ENCODE measurements around the gene SNX5. TPM values are rescaled to one million over a fixed set of nuclear protein-coding genes. Genes with fewer than 3 reads are reported as not detected.
A peak's percentile ranks its signal among the peaks of the same experiment; 100 is the strongest.

Gene SNX5
- total RNA-seq (2021) (171 and 188 TPM in 2 replicates), Bru-seq, nascent RNA (percentile 100 among the genes with signal in this experiment), BruChase-seq, experiment 1, labeled RNA remaining after a 2-hour chase (percentile 99 among the genes with signal in this experiment), BruChase-seq, experiment 2, labeled RNA remaining after a 6-hour chase (percentile 98 among the genes with signal in this experiment)
- long read RNA-seq, transcript SNX5-202 (14 exons, 2,288 nt): major isoform, 36 of 113 reads
- long read RNA-seq, transcript SNX5-212 (2 exons, 1,321 nt): minor isoform, 7 of 113 reads
- long read RNA-seq, transcript SNX5-201 (13 exons, 2,270 nt): minor isoform, 34 of 113 reads
- long read RNA-seq, transcript SNX5-217 (1 exons, 1,087 nt): minor isoform, 9 of 113 reads
- long read RNA-seq, partial matches to known transcripts: 7 of 113 reads
- long read RNA-seq, other reads (novel, unspliced or antisense): 15 of 113 reads

DNA sequence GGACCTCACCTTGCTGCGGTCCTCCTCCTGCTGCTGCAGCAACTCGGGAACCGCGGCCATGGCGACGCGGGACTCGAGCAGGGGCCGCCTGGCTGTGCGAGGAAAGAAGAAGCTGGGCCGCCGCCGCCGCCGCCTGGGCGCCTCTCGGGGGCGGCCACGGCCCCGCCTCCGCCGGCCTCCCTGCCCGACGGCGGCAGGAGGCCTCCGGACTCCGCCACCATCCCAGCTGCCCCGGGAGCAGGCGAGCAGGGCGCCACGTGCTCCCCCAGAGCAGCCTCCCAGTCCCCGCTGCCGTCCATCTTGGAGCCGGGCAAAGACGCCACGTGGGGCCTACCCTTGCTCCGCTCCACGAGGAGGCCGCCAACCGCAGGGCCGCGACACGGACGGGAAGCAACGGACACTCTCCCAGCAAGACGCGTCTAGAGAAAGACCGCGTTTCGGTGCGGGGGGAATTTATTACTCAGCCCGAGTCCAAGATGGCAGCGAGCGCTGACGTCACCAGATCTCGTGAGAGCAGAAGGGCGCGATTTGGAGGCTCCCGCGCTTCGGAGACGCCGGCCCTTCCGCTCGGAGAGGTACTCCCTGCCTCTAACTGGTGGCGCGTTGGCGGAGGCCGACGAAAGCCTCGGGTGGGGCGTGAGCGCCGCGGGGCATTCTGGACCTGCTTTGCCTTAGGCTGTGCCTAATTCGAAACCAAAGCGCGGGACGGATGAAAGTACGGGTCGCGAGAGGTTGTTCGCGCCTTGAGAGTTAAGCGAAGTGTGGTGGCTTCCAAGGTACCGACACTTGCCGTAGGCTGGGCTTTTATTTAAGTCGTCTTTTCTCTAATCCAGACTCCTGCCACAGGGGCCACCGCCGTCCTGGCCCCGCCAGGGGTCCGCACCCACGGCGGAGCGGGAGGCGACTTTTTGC lies at the start of gene SNX5, which contains the start of gene MGME1:
Gene SNX5 (minus strand): TSS at position 429 of the 912 bp plus-strand sequence. CDS start 369 bp downstream, at position 60.
Gene MGME1 (plus strand): TSS at position 653 of the 912 bp plus-strand sequence. CDS start 842 bp downstream, outside the sequence.
- H3K36me3 ChIP-seq (ENCODE audit: insufficient read depth, low read length, poor library complexity, severe bottlenecking): peaks cover 24% of the 10 kb centered on the region
- peak within 1 kb of the TSS; percentile 75 for H3K4me3 ChIP-seq (ENCODE audit: low read depth, low read length, poor library complexity, severe bottlenecking)
- peaks cover 39% of the 10 kb centered on the region for H3K4me1 ChIP-seq (ENCODE audit: insufficient read depth, low read length, poor library complexity, severe bottlenecking)
- peak; percentile 100 for DNase-seq (ENCODE audit: low spot score)
- H3K9me3 ChIP-seq (ENCODE audit: low read depth, low read length, poor library complexity, severe bottlenecking): no peaks in the 10 kb centered on the region
- no peaks in the 10 kb centered on the region for H3K27me3 ChIP-seq (replicated peaks; ENCODE audit: insufficient read depth, low read depth, low read length, poor library complexity)
- ChIA-PET CTCF (no interaction called here), POLR2A (ENCODE audit: low non-redundant PET) (interaction anchor here (0.6 to 0.7 kb wide), 2 partner anchors 123 to 288 kb away, joined by 3 to 5 read pairs; no protein-coding TSS in a partner anchor)
- intact Hi-C loops (cut with micrococcal nuclease; ENCODE audit: unreplicated experiment): loop anchor here (10.0 kb wide), 1 partner anchor 434 kb away; the partner anchor contains the start of gene BFSP1
- peak within 1 kb of the TSS; percentile 99 for H3K27ac ChIP-seq (ENCODE audit: low read depth, low read length, poor library complexity, severe bottlenecking)
- TF ChIP-seq EZH2 (IDR thresholded peaks at IDR 0.05; ENCODE audit: borderline replicate concordance, low read depth, low read length, poor library complexity, severe bottlenecking): no peak
- TF ChIP-seq, protein P1, sequence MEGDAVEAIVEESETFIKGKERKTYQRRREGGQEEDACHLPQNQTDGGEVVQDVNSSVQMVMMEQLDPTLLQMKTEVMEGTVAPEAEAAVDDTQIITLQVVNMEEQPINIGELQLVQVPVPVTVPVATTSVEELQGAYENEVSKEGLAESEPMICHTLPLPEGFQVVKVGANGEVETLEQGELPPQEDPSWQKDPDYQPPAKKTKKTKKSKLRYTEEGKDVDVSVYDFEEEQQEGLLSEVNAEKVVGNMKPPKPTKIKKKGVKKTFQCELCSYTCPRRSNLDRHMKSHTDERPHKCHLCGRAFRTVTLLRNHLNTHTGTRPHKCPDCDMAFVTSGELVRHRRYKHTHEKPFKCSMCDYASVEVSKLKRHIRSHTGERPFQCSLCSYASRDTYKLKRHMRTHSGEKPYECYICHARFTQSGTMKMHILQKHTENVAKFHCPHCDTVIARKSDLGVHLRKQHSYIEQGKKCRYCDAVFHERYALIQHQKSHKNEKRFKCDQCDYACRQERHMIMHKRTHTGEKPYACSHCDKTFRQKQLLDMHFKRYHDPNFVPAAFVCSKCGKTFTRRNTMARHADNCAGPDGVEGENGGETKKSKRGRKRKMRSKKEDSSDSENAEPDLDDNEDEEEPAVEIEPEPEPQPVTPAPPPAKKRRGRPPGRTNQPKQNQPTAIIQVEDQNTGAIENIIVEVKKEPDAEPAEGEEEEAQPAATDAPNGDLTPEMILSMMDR (conservative IDR thresholded peaks at IDR 0.05; ENCODE audit: low read depth, low read length): no peak
- no TSS peak for BruUV-seq (replicated peaks)

DNA sequence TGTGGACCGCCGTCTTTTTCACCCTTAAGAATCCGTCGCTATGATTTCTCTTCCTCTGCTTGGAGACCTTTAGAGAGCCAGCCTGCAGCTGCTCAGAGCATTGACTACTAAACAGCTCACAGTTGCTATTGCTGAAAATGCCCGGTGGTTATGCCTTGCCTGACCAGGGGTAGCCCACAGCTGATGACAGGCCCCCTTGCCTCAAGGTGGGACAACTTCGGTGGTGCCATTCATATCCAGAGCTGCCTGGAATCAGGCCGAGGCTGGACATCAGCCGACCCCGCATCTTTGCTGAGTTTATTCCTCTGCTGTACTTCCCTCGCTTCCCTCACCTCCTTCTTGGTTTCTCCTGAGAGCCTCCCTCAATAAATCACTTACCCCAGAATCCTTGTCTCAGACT lies 49.5 kb upstream of the SNX5 start:
- no peaks in the 10 kb centered on the region for H3K9me3 ChIP-seq (ENCODE audit: low read depth, low read length, poor library complexity, severe bottlenecking)
- H3K36me3 ChIP-seq (ENCODE audit: insufficient read depth, low read length, poor library complexity, severe bottlenecking): no peaks in the 10 kb centered on the region
- TF ChIP-seq, protein P1 (conservative IDR thresholded peaks at IDR 0.05; ENCODE audit: low read depth, low read length): no peak
- no peak for TF ChIP-seq EZH2 (IDR thresholded peaks at IDR 0.05; ENCODE audit: borderline replicate concordance, low read depth, low read length, poor library complexity, severe bottlenecking)
- H3K27ac ChIP-seq (ENCODE audit: low read depth, low read length, poor library complexity, severe bottlenecking): no peak overlapping the region
- CTCF ChIA-PET: no interaction called here
- intact Hi-C loops (cut with micrococcal nuclease; ENCODE audit: unreplicated experiment): no loop called here
- H3K4me1 ChIP-seq (ENCODE audit: insufficient read depth, low read length, poor library complexity, severe bottlenecking): no peaks in the 10 kb centered on the region
- POLR2A ChIA-PET (ENCODE audit: low non-redundant PET): no interaction called here
- no peak overlapping the region for H3K4me3 ChIP-seq (ENCODE audit: low read depth, low read length, poor library complexity, severe bottlenecking)
- DNase-seq (ENCODE audit: low spot score): no peak
- no peaks in the 10 kb centered on the region for H3K27me3 ChIP-seq (replicated peaks; ENCODE audit: insufficient read depth, low read depth, low read length, poor library complexity)
- no TSS peak for BruUV-seq (replicated peaks)

DNA sequence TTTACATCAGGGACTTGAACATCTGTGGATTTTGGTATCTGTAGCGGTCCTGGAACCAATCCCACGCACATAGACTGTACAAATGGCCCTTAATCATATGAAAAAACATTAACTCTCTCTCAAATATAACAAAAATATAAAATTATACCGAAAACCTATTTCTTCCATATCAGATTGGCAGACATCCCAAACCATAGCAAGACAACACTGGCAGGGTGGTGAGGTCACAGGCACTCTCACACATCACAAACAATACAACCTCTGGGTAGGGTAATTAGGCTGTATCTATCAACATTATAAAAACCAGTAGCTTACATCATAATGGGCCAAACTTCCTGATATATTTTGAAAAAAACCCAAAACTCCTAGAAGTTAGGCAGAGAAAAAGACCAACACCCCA lies 48.2 kb upstream of the SNX5 start:
- no peaks in the 10 kb centered on the region for H3K4me1 ChIP-seq (ENCODE audit: insufficient read depth, low read length, poor library complexity, severe bottlenecking)
- CTCF ChIA-PET: no interaction called here
- no peaks in the 10 kb centered on the region for H3K9me3 ChIP-seq (ENCODE audit: low read depth, low read length, poor library complexity, severe bottlenecking)
- H3K4me3 ChIP-seq (ENCODE audit: low read depth, low read length, poor library complexity, severe bottlenecking): no peak overlapping the region
- no peak for DNase-seq (ENCODE audit: low spot score)
- no peak for TF ChIP-seq EZH2 (IDR thresholded peaks at IDR 0.05; ENCODE audit: borderline replicate concordance, low read depth, low read length, poor library complexity, severe bottlenecking)
- TF ChIP-seq, protein P1 (conservative IDR thresholded peaks at IDR 0.05; ENCODE audit: low read depth, low read length): no peak
- H3K27ac ChIP-seq (ENCODE audit: low read depth, low read length, poor library complexity, severe bottlenecking): no peak overlapping the region
- POLR2A ChIA-PET (ENCODE audit: low non-redundant PET): no interaction called here
- H3K27me3 ChIP-seq (replicated peaks; ENCODE audit: insufficient read depth, low read depth, low read length, poor library complexity): no peaks in the 10 kb centered on the region
- intact Hi-C loops (cut with micrococcal nuclease; ENCODE audit: unreplicated experiment): no loop called here
- no peaks in the 10 kb centered on the region for H3K36me3 ChIP-seq (ENCODE audit: insufficient read depth, low read length, poor library complexity, severe bottlenecking)
- BruUV-seq (replicated peaks): no TSS peak
